Liver (tissue), 3 donors: Measurements from ENCODE around the gene LEMD2.

ENCODE experiments used
- SP1 ChIP-seq: IDR thresholded peaks from 2 replicates; pipeline ENCODE4 v1.6.1; 2018; ENCODE audit warnings: antibody characterized with exemption, mild to moderate bottlenecking
- TF ChIP-seq, protein P1 (sequence below): fragments of 150-350 bp; IDR thresholded peaks from 2 replicates; pipeline ENCODE4 v1.5.1; 2017; ENCODE audit warnings: improper control_type of control experiment, low read depth, low read length; ENCODE audit not compliant: missing input control
- donor health status: healthy.
- donor health status: healthy.

DNA sequence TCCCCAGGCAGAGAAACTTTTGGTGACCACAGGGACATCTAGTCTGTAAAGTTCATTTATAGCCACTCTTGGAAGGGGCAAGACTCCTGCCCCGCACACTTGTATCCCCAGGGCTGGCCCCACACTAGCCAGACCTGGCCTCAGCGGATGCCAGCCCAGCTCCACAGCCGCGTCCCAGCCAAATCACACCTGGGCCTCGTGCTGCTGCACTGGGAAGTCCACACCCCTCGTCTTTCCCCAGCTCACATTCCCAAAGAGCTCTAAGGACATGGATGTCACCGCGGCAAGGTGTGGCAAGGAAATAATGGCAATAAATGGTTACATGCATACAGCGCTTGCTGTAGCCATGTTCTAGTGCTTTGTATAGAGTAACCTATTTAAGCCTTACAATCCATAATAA is 50.8 kb downstream of the LEMD2 start:
- TF ChIP-seq SP1: no peak
- TF ChIP-seq, protein P1, sequence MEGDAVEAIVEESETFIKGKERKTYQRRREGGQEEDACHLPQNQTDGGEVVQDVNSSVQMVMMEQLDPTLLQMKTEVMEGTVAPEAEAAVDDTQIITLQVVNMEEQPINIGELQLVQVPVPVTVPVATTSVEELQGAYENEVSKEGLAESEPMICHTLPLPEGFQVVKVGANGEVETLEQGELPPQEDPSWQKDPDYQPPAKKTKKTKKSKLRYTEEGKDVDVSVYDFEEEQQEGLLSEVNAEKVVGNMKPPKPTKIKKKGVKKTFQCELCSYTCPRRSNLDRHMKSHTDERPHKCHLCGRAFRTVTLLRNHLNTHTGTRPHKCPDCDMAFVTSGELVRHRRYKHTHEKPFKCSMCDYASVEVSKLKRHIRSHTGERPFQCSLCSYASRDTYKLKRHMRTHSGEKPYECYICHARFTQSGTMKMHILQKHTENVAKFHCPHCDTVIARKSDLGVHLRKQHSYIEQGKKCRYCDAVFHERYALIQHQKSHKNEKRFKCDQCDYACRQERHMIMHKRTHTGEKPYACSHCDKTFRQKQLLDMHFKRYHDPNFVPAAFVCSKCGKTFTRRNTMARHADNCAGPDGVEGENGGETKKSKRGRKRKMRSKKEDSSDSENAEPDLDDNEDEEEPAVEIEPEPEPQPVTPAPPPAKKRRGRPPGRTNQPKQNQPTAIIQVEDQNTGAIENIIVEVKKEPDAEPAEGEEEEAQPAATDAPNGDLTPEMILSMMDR: no peak
